Activated CD4-positive, alpha-beta T cell treated with anti-CD3 and anti-CD28 coated beads, Interleukin-2, amount 10 ng/mL, durations not matched to agents 7 days and 5 days (primary cell): ENCODE measurements around the gene UGT1A9. TPM values are rescaled to one million over a fixed set of nuclear protein-coding genes. Genes with fewer than 3 reads are reported as not detected.

Experiments
- CTCF ChIA-PET: fragments of 350-600 bp; sonication (Branson Sonifier 250); formaldehyde crosslinking; loops from one replicate; lab custom pipeline; 2021; ENCODE audit warnings: antibody characterized with exemption; lab: Charles Lee
- POLR2A ChIA-PET: fragments of 350-600 bp; sonication (Branson Sonifier 250); formaldehyde crosslinking; loops from one replicate; lab custom pipeline; 2021; ENCODE audit warnings: antibody characterized with exemption; lab: Charles Lee
- DNase-seq: peaks from one replicate; pipeline ENCODE4 v3.0.0-alpha.2; 2020
- H3K27ac Mint-ChIP-seq: one replicate; pipeline ENCODE4 v1.8.0; 2021; ENCODE audit warnings: mild to moderate bottlenecking, moderate library complexity, mixed read lengths
- H3K27me3 Mint-ChIP-seq: one replicate; pipeline ENCODE4 v1.8.0; 2021; ENCODE audit warnings: mixed read lengths
- H3K36me3 Mint-ChIP-seq: one replicate; pipeline ENCODE4 v1.8.0; 2021; ENCODE audit warnings: low read depth, mixed read lengths
- H3K4me1 Mint-ChIP-seq: one replicate; pipeline ENCODE4 v1.8.0; 2021; ENCODE audit warnings: mixed read lengths
- H3K4me3 Mint-ChIP-seq: one replicate; pipeline ENCODE4 v1.8.0; 2021; ENCODE audit warnings: mild to moderate bottlenecking, moderate library complexity, mixed read lengths
- H3K9me3 Mint-ChIP-seq: one replicate; pipeline ENCODE4 v1.8.0; 2021; ENCODE audit warnings: mixed read lengths
- total RNA-seq, 2 experiments: library from RNA; stranded (reverse); gene quantifications; one replicate each; pipeline ENCODE4 v1.2.3, GENCODE V29; 2021

The UGT1A9 gene
- total RNA-seq, 2 experiments from 2014 or later, result not detected

DNA sequence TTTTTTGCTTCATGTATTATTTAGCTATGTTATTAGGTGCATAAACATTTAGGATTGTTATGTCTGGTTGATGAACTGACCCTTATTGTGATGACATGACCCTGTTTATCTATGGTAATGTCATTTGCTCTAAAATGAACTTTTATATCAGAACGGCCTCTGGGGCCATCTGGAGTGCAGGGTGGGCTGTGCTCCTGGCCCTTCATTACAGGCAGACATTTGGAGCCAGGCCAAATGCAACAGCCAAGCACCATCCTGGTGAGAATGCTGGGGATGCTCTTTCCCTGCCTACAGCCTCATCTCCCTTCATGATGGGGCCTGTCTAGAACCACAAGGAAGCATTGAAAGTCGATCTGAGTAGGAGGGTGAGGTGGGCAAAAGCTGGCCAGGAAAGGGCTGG lies 144.6 kb downstream of the UGT1A9 start:
- ChIA-PET POLR2A (no interaction called here), CTCF (no interaction called here)
- H3K27me3 Mint-ChIP-seq, result peaks cover 7% of the 10 kb centered on the region
- no peak overlapping the region for H3K27ac Mint-ChIP-seq
- no peaks in the 10 kb centered on the region for H3K9me3 Mint-ChIP-seq
- no peaks in the 10 kb centered on the region for H3K36me3 Mint-ChIP-seq
- no peak overlapping the region for H3K4me3 Mint-ChIP-seq
- no peak for DNase-seq
- H3K4me1 Mint-ChIP-seq, result no peaks in the 10 kb centered on the region

DNA sequence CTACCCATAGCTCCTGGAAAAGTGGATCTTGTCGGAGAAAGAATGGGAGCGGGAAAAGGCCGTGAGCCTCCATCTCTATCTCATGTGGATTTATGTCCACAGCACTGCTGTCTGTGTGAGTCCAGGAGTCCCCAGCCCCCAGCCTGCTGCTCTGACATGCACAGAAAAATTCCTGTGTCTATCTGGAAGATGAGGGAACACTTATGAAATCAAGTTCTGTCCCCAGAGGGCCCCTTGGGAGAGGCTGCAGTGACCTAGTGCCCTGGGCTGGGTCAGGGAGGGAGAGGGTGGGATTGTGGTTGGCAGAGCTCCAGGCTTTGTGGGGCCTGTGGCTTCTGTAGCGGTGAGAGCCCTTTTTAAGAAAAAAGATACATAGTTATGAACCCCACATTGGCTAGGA lies 145.1 kb downstream of the UGT1A9 start:
- no peak overlapping the region for H3K4me3 Mint-ChIP-seq
- DNase-seq, result no peak
- H3K4me1 Mint-ChIP-seq, result no peaks in the 10 kb centered on the region
- ChIA-PET CTCF (no interaction called here), POLR2A (no interaction called here)
- H3K36me3 Mint-ChIP-seq, result no peaks in the 10 kb centered on the region
- H3K9me3 Mint-ChIP-seq, result no peaks in the 10 kb centered on the region
- H3K27ac Mint-ChIP-seq, result no peak overlapping the region
- H3K27me3 Mint-ChIP-seq, result peaks cover 7% of the 10 kb centered on the region

DNA sequence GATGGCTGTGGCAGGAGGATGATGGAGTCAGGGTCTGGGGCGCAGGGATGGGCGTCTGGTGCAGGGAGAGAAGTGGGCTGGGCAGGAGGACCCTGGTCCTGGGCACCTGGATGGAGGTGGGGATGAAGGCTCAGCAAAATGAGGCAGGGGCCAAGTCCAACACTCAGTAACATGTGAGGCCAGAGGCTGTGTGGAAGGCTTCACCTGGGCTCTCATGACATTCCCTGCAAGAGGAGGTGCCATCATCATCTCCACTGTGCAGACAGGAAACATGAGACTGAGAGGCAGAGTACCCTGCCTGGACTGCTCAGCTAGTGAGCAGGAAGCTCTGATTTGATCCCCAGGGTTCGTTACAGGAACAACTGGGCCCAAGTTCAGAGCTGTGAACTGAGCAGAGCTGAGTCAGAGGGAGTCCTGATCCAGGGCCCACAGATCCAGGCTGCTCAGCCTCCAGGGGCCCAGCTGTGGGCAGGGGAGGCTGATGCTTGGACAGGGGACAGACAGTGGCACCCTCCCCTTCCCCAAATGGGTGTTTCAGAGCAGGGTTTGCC lies 145.7 kb downstream of the UGT1A9 start:
- H3K36me3 Mint-ChIP-seq, result no peaks in the 10 kb centered on the region
- peaks cover 7% of the 10 kb centered on the region for H3K27me3 Mint-ChIP-seq
- ChIA-PET POLR2A (no interaction called here), CTCF (interaction anchor here (1.0 kb wide), 1 partner anchor 20 kb away, joined by 3 read pairs; no protein-coding TSS in a partner anchor)
- no peak overlapping the region for H3K27ac Mint-ChIP-seq
- no peak overlapping the region for H3K4me3 Mint-ChIP-seq
- no peaks in the 10 kb centered on the region for H3K9me3 Mint-ChIP-seq
- no peak for DNase-seq
- H3K4me1 Mint-ChIP-seq, result no peaks in the 10 kb centered on the region

DNA sequence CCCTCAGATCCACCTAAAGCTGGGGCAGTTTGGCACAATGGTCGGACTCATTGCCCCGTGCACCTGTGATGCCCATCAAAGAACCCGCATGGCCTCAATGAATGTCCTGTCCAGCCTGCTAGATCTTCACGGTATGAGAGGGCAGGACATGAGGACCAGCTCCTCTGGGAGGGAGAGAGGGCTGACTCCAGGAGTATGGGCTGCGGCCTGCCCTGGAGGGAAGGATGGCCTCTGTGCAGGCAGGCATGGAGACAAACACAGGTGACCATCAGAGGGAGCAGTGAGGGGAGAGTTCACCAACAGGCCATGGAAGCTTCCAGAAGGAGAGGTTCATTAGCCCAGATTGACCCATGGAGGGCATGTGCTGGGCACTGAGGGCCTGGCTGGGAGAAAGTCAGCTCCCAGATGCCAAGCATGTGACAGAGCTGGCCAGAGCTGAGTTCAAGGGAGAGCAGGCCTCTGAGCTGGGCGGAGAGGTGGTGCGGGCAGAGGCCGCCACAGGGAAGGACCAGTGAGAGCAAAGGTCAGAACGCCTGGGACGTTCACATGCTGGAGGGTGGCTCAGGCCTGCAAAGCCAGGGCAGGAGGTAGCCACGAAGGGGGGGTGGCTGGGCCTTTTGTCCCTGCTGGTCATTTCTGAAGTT lies 146.4 kb downstream of the UGT1A9 start:
- no peaks in the 10 kb centered on the region for H3K4me1 Mint-ChIP-seq
- ChIA-PET POLR2A (no interaction called here), CTCF (interaction anchor here (1.0 kb wide), 1 partner anchor 21 kb away, joined by 3 read pairs; no protein-coding TSS in a partner anchor)
- no peak overlapping the region for H3K4me3 Mint-ChIP-seq
- peaks cover 7% of the 10 kb centered on the region for H3K27me3 Mint-ChIP-seq
- no peaks in the 10 kb centered on the region for H3K36me3 Mint-ChIP-seq
- H3K27ac Mint-ChIP-seq, result no peak overlapping the region
- H3K9me3 Mint-ChIP-seq, result no peaks in the 10 kb centered on the region
- no peak for DNase-seq

DNA sequence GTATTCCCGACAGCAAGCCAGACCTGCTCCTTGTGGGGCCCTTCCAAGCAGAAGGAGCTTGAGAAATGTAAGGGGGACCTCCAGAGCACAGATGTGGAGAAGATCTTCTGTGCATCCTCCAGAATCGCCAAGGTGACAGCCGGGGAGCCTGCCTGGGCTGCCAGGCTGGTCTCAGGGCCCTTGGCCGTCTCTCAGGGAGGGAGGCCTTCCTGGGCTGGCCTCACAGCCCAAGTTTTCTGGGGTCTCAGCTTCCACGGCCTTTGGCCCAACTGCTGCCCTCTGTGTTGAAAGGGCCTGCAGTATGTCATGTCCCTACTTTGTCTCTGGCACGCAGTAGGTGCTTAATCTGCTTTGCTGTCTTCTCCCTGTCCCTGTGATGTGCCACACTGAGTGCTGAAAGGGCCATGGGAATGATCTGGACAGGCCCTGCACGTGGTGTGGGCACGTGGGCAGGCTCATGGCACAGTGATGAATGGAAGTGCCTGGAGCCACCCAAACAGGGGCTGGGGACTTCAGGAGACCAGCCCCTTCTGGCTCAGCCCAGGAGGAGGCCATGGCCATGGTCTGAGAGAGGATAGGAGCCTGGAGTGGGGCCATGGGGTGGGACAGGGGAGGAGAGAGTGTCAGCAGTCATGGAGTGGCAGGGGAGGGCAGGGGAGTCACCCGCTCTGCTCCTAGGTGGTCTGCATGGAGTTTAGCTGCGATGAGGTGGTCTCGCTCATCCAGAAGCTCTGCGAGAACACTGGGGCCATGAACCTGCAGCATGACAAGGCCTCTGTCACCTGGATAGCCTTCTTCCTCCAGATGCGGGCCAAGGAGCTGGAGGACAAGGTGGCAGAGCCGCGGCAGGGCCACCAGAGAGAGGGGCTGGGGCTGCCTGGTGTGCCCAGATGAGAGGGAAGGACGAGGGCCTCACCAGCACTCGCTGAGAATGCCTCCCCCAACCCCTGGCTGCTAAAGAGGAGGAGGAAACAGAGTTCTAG lies 147.2 kb downstream of the UGT1A9 start:
- Mint-ChIP-seq H3K36me3 (no peaks in the 10 kb centered on the region), H3K9me3 (no peaks in the 10 kb centered on the region), H3K4me3 (no peak overlapping the region), H3K4me1 (no peaks in the 10 kb centered on the region), H3K27me3 (peaks cover 7% of the 10 kb centered on the region), H3K27ac (no peak overlapping the region)
- no peak for DNase-seq
- CTCF ChIA-PET, result no interaction called here
- POLR2A ChIA-PET, result no interaction called here

DNA sequence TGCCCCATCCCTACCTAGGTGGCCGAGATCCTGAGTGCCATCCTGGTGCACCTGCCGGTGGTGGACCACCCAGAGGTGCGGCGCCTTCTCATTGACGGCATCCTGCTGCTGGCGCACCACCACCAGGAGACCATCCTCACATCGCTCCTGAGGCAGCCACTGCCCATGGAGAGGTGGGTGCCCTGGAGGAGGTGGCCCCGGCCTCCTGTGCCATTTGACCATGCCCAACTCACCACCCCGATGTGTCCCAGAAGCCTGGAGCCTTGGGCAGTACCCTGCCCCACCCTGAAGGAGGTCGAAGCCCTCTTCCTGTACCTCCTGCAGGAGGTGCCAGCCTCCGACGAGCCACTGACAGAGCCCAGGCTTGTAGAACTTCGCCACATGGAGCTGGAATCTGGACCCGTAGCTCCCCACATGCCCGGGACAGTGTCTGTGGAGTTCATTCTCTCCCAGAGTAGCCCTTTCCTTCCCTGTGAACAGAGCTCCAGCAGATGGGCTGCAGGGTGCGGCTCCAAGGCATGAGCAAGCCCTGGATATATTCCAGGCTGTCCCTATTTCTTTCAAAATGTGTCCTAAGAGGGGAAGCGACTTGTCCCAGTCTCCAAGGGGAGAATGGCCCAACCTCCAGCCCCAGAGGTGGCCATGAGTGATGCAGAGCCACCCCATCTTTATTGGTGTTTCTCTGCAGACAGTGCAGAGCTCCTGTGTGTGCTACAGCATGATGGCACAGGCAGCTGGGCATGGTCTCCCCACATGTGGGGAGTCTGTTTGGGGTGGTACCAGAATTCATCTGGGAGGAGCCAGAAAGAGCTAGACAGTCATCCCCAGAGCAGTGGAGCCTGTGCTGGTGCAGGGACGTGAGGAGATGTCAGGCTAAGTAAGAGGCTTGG lies 148.4 kb downstream of the UGT1A9 start:
- Mint-ChIP-seq H3K4me1 (no peaks in the 10 kb centered on the region), H3K4me3 (no peak overlapping the region), H3K36me3 (no peaks in the 10 kb centered on the region), H3K27me3 (peaks cover 5% of the 10 kb centered on the region), H3K27ac (no peak overlapping the region), H3K9me3 (no peaks in the 10 kb centered on the region)
- POLR2A ChIA-PET, result no interaction called here
- CTCF ChIA-PET, result interaction anchor here (0.6 to 1.5 kb wide), 2 partner anchors 37 to 61 kb away, joined by 3 to 5 read pairs; no protein-coding TSS in a partner anchor
- no peak for DNase-seq

DNA sequence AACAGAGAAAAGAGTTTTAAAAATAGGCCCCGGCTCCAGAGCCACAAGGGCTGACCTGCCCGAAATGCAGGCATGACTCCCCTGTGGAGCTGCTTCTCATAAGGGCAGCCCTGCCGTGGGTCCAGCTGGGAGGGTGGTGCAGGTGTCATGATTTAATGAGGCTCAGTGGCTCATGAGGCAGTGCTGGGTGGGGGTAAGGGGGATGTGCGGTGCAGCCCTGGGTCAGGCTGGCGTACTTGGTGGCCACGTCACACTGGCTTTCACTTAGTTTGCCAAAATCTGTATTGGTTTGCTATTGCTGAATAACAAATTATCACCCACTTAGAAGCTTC lies 149.0 kb downstream of the UGT1A9 start:
- H3K4me3 Mint-ChIP-seq, result no peak overlapping the region
- H3K27ac Mint-ChIP-seq, result no peak overlapping the region
- no peaks in the 10 kb centered on the region for H3K4me1 Mint-ChIP-seq
- no peaks in the 10 kb centered on the region for H3K36me3 Mint-ChIP-seq
- no peak for DNase-seq
- ChIA-PET CTCF (interaction anchor here (0.6 to 1.5 kb wide), 3 partner anchors 37 to 121 kb away, joined by 3 to 5 read pairs (median 3); no protein-coding TSS in a partner anchor), POLR2A (no interaction called here)
- H3K27me3 Mint-ChIP-seq, result peaks cover 3% of the 10 kb centered on the region
- H3K9me3 Mint-ChIP-seq, result no peaks in the 10 kb centered on the region

DNA sequence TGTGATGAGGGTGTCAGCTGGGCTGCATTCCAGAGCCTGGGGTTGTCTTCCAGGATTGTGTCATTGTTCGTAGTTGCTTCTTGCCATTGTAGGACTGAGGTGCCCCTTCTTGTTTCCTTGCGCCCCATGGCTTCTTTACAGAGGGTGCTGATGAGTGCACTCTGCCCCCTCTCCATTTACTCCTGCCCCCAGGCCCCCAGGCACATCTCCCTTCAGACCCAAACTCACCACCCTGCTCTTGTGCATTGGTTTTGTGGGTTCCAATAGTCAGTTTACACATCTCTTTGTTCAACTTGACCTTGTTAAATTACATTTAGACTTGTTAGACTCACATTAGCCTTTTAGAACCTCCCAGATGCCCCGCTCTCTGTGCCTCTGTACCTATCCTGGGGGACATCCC lies 149.5 kb downstream of the UGT1A9 start:
- CTCF ChIA-PET, result interaction anchor here (0.7 to 1.5 kb wide), 2 partner anchors 36 to 120 kb away, joined by 3 read pairs; no protein-coding TSS in a partner anchor
- Mint-ChIP-seq H3K9me3 (no peaks in the 10 kb centered on the region), H3K27ac (no peak overlapping the region), H3K4me3 (no peak overlapping the region), H3K4me1 (no peaks in the 10 kb centered on the region), H3K27me3 (peaks cover 5% of the 10 kb centered on the region), H3K36me3 (no peaks in the 10 kb centered on the region)
- POLR2A ChIA-PET, result interaction anchor here (0.6 kb wide), 1 partner anchor 89 kb away, joined by 4 read pairs; no protein-coding TSS in a partner anchor
- DNase-seq, result no peak

DNA sequence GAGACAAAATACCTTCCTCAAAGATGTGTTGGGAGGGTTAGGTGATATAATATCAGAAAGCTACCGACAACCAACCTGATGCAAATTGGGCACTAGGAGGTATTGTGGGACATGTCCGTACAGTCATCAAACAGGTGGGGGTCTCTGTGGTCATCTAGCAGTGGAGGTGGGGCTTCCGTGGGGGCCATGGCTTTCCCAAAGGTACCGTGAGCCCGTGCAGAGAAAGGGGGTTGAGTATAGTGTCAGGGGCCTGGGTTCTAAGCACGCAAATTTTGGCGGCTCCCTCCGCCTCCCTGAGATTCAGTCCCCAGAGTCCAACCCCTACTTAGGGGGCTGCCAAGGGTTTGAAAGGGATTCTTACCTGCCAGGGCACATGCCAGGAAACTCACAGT lies 150.0 kb downstream of the UGT1A9 start:
- ChIA-PET CTCF (interaction anchor here (0.9 to 1.5 kb wide), 2 partner anchors 10 to 36 kb away, joined by 3 read pairs; no protein-coding TSS in a partner anchor), POLR2A (interaction anchor here (0.6 kb wide), 1 partner anchor 88 kb away, joined by 4 read pairs; no protein-coding TSS in a partner anchor)
- no peak overlapping the region for H3K27ac Mint-ChIP-seq
- no peaks in the 10 kb centered on the region for H3K36me3 Mint-ChIP-seq
- H3K4me1 Mint-ChIP-seq, result no peaks in the 10 kb centered on the region
- H3K9me3 Mint-ChIP-seq, result no peaks in the 10 kb centered on the region
- no peak overlapping the region for H3K4me3 Mint-ChIP-seq
- no peak for DNase-seq
- peaks cover 7% of the 10 kb centered on the region for H3K27me3 Mint-ChIP-seq

DNA sequence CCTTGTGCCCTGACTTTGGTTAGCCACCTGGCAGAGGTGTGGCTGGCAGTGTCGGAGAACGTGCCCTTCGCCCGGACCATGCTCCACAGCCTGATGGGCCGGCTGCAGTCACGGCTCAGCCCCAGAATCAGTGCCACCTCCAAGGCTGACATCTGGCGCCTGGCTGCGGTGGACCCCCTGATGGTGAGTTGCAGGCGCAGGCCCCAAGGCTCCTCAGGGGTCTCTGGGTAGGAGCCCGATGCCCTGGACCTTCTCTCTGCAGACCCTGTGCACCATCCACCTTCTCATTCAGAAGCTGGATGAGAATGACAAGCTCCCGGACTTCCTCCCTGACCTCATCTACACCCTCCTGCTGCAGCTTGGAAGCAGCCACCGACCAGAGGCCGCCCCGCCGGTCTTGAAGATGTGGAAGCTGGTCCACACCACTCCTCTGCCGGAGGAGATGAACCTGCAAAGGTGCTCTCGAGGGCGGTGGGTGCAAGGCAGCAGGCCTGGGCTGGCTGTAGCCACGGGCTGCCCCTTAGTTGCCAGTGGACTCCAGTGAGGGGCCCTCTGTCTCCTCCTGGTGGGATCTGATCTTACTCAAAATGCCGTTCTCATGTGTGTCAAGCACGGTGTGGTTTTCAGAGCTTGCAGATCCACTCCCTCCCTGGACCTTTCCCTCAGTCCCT lies 150.5 kb downstream of the UGT1A9 start:
- Mint-ChIP-seq H3K36me3 (no peaks in the 10 kb centered on the region), H3K4me1 (no peaks in the 10 kb centered on the region), H3K27me3 (peaks cover 7% of the 10 kb centered on the region), H3K9me3 (no peaks in the 10 kb centered on the region), H3K4me3 (no peak overlapping the region), H3K27ac (no peak overlapping the region)
- DNase-seq, result no peak
- POLR2A ChIA-PET, result no interaction called here
- CTCF ChIA-PET, result interaction anchor here (0.9 to 1.5 kb wide), 2 partner anchors 9 to 35 kb away, joined by 3 read pairs; no protein-coding TSS in a partner anchor
